ENCODE data around the gene PRG2. TPM values are rescaled to one million over a fixed set of nuclear protein-coding genes. Genes with fewer than 3 reads are reported as not detected.

PRG2 gene
- total RNA-seq, 1 donor: not detected

DNA sequence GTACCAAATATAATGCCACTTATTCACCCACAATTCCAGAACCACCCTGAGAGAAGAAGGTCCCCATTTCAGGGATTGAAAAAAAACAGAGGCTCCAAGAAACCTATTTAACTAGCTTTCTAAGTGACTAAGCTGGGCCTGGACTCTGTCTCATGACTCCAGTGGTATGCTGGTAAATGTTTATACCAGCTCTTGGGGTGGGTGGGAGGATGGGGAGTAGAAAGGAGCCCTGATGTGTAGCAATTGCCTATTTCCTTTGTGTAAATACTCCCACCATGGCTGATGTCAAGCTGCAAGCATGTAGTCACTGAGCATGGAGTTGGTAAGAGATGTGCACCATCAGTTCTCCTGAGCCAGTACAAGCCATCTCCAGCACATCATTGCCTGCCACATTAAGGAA, 12.3 kb downstream of the PRG2 start:
- peak; percentile 8 for DNase-seq (ENCODE audit: low read depth)
- TF ChIP-seq, protein P1, sequence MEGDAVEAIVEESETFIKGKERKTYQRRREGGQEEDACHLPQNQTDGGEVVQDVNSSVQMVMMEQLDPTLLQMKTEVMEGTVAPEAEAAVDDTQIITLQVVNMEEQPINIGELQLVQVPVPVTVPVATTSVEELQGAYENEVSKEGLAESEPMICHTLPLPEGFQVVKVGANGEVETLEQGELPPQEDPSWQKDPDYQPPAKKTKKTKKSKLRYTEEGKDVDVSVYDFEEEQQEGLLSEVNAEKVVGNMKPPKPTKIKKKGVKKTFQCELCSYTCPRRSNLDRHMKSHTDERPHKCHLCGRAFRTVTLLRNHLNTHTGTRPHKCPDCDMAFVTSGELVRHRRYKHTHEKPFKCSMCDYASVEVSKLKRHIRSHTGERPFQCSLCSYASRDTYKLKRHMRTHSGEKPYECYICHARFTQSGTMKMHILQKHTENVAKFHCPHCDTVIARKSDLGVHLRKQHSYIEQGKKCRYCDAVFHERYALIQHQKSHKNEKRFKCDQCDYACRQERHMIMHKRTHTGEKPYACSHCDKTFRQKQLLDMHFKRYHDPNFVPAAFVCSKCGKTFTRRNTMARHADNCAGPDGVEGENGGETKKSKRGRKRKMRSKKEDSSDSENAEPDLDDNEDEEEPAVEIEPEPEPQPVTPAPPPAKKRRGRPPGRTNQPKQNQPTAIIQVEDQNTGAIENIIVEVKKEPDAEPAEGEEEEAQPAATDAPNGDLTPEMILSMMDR (IDR thresholded peaks at IDR 0.05; ENCODE audit: insufficient read depth, low read depth, low read length): no peak
- no peak overlapping the region for H3K4me3 ChIP-seq (ENCODE audit: low read depth, low read length)

DNA sequence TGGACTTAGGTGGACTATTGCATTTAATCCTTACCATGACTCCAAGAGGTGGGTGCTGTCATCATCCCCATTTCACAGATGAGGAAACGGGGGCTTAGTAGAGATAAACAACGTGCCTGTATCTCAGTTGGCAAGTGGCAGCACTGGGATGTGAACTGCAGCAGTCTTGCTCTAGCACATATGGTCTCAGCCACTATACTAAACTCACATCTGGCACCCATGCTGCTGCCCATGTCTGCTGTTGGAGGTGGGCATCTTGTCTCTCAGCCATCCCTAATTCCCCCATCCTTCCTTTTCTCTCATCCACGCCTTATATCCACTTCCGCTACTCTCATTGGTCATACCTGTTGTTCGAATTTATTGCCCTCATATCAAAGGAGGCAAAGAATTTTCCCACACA, 13.3 kb downstream of the PRG2 start:
- H3K4me3 ChIP-seq (ENCODE audit: low read depth, low read length): no peak overlapping the region
- DNase-seq (ENCODE audit: low read depth): no peak
- TF ChIP-seq, protein P1 (IDR thresholded peaks at IDR 0.05; ENCODE audit: insufficient read depth, low read depth, low read length): no peak

DNA sequence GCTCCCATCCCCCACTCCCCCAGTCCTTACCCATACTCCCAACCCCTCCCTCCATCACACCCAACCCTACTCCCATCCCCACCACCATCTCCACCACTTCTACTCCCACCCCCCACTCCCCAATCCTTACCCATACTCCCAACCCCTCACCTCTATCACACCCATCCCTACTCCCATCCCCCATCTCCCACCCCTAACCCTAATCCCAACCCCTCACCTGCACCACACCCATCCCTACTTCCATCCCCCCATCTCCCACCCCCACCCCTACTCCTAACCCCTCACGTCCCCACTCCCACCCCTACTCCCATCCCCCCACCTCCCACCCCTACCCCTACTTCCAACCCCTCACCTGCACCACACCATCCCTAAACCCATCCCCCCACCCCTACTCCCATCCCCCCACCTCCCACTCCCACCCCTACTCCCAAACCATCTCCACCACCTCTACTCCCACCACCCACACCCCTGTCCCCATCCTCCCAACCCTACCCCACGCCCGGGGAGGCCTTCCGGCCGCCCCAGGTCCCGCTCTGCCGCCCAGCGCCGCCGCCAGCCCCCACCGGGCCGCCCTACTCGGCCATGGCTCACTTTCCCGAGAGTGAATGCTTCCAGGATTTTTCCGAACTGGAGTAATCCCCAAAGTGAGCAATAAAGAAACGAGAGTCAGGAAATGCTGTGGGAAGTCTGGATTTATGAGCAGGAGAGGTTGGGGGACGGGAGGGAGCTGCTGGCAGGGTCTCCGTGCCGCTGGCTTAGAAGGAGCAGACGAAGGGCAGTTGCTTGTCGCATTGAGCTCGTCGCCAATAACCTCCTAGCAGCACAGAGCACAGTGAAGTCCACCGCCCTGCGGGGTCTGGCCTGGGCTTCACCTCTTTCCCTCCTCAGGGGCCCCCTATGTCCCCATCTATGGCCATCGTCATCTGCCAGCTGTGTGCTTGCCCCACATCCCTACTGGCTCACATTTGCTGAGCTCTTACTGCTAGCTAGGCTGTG, 14.1 kb downstream of the PRG2 start:
- no peak overlapping the region for H3K4me3 ChIP-seq (ENCODE audit: low read depth, low read length)
- TF ChIP-seq, protein P1 (IDR thresholded peaks at IDR 0.05; ENCODE audit: insufficient read depth, low read depth, low read length): no peak
- no peak for DNase-seq (ENCODE audit: low read depth)

DNA sequence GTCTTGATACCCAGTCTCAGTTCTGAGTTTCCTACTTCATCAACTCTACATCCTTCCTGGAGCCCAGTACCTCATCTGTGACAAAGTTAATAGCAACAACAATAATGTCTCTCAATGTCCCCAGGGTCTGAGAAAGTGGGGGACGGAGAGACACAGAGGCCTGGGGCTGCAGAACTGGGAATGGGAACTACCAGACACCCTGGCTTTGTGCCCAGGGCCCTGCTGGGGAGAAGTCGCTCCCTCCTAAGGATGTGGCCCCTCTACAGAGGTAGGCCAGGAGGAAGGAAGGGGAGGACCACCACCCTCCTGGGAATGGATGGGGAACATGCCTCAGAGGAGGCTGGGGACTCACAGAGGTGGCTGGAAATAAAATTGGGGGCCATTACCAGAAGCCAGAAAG, 15.0 kb downstream of the PRG2 start:
- no peak overlapping the region for H3K4me3 ChIP-seq (ENCODE audit: low read depth, low read length)
- DNase-seq (ENCODE audit: low read depth): no peak
- TF ChIP-seq, protein P1 (IDR thresholded peaks at IDR 0.05; ENCODE audit: insufficient read depth, low read depth, low read length): no peak

DNA sequence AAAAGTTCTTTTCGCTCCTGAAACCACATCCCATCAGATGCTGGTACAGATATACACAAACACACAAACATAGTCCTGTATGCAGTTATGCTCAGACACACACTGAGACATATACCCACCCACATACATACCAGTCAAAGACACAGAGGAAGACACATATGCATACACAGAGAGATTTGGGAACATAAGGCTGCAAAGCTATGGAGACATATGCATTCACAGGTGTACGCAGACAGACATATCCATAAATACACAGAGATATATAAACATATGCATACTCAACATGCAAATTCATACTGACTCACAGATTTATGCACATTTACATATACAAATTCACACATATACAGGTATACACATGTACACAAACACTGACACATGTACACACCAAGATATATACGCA, 15.5 kb downstream of the PRG2 start:
- no peak overlapping the region for H3K4me3 ChIP-seq (ENCODE audit: low read depth, low read length)
- TF ChIP-seq, protein P1 (IDR thresholded peaks at IDR 0.05; ENCODE audit: insufficient read depth, low read depth, low read length): no peak
- DNase-seq (ENCODE audit: low read depth): no peak

DNA sequence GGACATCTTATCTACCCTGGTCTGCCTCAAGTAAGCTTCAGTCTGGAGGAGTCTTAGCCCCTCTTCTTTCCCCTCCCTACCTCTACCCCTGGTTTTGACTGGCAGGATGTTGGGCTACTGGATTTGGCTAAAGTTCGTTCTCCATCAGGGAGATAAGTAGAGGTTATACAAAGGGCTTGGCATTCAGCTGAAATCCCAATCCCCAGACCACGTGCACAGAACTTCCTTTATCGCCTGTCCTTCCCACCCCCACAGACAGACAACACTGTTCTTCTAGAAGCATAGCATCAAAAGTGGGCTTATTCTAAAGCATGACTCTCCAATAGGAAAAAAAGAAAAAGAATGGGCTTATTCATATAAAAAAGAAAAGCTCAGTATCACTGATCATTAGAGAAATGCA, 17.3 kb downstream of the PRG2 start:
- no peak for DNase-seq (ENCODE audit: low read depth)

More for the DNA sequence above, 17.3 kb downstream of the PRG2 start:
- TF ChIP-seq, protein P1 (IDR thresholded peaks at IDR 0.05; ENCODE audit: insufficient read depth, low read depth, low read length): no peak
- H3K4me3 ChIP-seq (ENCODE audit: low read depth, low read length): no peak overlapping the region

All from fibroblast of villous mesenchyme (primary cell).